Stimulated activated CD4-positive, alpha-beta T cell treated with anti-CD3 and anti-CD28 coated beads, Interleukin-1b, Interleukin-23, amount 100 ng/mL, for 1 hour (primary cell): ENCODE measurements around the gene ARRDC4.

Experiments
- DNase-seq, 2 donors: peaks; one replicate each; pipeline ENCODE4 v3.0.0-alpha.2; 2020; ENCODE audit warnings: low read depth in 2 of 2

Gene ARRDC4, protein sequence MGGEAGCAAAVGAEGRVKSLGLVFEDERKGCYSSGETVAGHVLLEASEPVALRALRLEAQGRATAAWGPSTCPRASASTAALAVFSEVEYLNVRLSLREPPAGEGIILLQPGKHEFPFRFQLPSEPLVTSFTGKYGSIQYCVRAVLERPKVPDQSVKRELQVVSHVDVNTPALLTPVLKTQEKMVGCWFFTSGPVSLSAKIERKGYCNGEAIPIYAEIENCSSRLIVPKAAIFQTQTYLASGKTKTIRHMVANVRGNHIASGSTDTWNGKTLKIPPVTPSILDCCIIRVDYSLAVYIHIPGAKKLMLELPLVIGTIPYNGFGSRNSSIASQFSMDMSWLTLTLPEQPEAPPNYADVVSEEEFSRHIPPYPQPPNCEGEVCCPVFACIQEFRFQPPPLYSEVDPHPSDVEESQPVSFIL

DNA sequence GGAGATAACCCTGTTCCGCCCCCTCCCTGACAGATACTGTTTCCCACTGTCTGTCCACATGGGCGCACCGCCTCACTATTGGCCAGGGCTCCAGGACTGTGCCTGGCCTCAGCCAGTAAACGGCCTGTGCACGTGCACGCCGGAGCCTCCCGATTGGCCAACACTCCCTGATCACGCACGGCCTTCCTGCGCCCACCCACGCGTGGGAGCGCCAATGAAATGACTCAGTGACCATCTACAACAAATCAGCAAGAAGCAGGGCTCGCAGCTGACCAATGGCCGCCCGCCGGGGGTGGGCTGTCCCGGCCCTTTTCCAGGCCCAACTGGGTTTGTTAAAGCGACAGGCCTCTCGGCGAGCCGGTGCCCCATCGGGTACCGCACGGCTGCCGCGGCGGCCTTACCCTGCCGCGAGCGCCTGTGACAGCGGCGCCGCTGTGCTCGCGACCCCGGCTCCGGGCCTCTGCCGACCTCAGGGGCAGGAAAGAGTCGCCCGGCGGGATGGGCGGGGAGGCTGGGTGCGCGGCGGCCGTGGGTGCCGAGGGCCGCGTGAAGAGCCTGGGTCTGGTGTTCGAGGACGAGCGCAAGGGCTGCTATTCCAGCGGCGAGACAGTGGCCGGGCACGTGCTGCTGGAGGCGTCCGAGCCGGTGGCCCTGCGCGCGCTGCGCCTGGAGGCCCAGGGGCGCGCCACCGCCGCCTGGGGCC is at the start of gene ARRDC4:
Gene ARRDC4 (plus strand): TSS at position 340 of the 703 bp plus-strand sequence. CDS start 159 bp downstream, at position 499.
- peak; percentile 84 to 87 for DNase-seq

DNA sequence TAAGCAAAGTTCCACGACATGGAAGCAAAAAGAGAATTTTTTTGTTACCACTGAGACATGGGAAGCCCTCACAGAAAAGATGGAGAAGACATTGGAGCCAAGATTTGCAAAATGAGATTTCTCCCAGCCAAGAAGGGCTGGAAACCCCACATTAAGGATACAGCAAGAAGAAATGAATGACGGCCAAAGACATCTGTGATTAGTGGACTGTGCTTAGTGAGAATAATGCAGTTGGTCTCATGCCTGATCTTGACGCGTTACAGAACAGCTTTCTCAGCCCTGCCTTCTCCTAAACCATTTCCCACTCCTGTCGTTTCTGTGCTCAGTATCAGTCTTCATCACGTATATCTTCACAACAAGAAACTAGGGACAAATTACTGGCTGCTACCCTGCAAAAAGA is 45.8 kb upstream of the ARRDC4 start:
- no peak for DNase-seq

- no peak for DNase-seq
Measured at GRCh38 chr15:97915261-97915660, 45.2 kb upstream of the ARRDC4 start.

DNA sequence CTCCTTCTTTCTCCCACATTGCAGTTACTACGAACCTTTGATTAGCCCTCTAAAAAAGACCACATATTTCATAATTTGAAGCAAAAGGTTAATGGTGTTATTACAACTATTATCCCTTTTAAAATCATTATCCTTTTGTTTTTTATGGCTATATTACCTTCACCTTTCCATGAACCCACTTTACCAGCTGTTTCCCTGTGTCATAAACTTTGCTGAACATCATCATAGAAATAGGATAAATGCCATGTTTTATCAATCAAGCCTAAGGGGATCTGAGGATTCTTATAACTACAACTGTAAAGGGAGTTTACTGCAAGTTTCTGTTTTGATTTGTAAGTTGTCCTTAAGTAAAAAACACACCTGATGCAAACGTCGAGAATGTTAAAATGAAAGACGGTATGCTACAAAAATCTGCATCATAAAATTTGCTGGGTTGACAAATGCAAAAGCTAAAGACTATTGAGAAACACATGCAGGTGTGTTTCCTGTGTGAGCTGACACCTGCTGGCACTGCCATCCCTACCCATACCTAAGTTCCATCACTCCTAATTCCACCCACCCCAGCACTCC is 39.1 kb upstream of the ARRDC4 start:
- DNase-seq = no peak

GRCh38 chr15:97929456-97930229 is 30.9 kb upstream of the ARRDC4 start:
- DNase-seq = no peak

GRCh38 chr15:97930230-97930629 is 30.3 kb upstream of the ARRDC4 start:
- DNase-seq = no peak

GRCh38 chr15:97931314-97931713 is 29.2 kb upstream of the ARRDC4 start:
- no peak for DNase-seq

GRCh38 chr15:97933589-97933988 is 26.9 kb upstream of the ARRDC4 start:
- no peak for DNase-seq

DNA sequence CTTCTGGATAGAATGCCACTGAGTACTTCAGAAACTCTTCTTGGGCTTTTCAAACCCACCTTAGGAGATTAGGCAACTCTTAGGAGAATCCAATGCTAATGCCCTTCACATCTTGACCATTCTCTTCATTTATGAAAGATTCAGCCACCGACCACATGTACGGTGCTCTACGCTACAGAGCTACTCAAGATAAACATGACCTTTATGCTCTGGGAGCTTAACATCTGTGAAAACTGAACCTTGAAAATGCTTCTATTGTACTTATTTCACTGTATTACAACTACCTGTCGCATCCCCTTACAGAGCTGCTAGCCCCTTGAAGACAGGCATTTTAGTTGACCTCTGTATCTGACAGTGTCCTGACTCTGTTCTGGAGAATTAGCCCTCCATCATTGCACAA is 19.5 kb upstream of the ARRDC4 start:
- DNase-seq = no peak

DNA sequence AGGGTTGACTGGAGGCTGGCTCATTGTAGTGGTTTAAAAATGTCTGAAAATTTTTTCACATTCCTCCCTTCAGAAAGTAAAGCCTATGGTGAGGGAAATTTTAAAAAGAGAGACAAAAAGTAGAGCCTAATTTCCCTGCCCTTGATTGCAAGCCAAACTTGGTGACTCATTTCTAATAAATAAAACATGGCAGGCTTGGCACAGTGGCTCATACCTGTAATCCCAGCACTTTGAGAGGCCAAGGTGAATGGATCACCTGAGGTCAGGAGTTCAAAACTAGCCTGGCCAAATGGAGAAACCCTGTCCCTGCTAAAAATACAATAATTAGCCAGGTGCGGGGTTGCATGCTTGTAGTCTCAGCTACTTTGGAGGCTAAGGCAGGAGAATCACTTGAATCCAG is 18.9 kb upstream of the ARRDC4 start:
- DNase-seq = no peak

- DNase-seq = no peak
Measured at GRCh38 chr15:97944724-97945123, 15.8 kb upstream of the ARRDC4 start.

- DNase-seq = no peak
Measured at GRCh38 chr15:97947465-97948260, 12.8 kb upstream of the ARRDC4 start.

- no peak for DNase-seq
Measured at GRCh38 chr15:97953254-97953653, 7.2 kb upstream of the ARRDC4 start.

DNA sequence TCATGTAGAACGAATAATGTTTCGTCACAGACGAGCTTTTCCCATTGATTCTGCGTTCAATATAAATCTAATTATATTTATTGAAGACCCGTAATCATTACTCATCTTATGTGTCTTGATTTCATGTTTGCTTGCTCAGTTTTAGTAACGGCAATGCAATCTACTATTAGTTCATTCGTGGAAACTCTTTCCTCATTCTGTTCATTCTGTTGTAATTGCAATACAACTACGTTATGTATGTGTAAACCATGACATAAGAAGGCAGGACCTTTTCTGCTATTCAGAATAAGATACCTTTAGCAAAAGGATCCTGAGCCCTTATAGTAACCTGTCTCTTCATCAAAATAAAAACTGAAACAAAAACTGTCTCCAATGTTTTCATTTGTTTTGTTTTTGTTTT is 6.8 kb upstream of the ARRDC4 start:
- no peak for DNase-seq

- DNase-seq = no peak
Measured at GRCh38 chr15:97955035-97955434, 5.5 kb upstream of the ARRDC4 start.

GRCh38 chr15:97955529-97955928 is 5.0 kb upstream of the ARRDC4 start:
- DNase-seq = no peak

DNA sequence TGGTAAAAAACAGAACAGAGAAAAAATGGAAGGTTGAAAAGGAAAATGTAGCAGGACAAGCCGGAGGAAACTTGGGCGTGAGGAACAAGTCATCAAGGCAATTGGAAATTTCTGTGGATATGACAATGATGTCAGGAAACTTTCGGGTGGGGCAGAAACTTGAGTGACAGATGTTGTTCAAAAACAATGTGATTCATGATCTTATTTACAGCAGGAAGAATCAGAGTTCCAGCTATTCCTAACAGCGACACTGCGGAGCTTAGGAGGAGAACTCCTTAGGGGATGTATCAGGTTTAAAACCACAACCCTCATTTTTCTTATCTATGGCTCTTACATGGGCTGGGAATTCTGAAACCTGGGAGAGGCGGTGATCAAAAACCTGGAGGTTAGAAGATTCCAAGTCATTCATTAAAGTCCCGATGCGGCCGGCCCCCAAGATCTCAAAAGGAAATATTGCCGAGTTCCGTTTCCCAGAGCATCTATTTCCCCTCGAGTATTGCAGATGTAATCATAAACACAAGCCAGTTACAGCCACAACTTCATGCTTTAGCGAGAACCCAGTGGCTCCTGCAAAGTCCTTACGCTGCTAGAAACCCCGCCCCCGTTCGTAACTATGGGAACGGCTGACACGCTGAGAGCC is 659 bp upstream of the ARRDC4 start:
- DNase-seq = peak in 1 of 2 donors; percentile 93

DNA sequence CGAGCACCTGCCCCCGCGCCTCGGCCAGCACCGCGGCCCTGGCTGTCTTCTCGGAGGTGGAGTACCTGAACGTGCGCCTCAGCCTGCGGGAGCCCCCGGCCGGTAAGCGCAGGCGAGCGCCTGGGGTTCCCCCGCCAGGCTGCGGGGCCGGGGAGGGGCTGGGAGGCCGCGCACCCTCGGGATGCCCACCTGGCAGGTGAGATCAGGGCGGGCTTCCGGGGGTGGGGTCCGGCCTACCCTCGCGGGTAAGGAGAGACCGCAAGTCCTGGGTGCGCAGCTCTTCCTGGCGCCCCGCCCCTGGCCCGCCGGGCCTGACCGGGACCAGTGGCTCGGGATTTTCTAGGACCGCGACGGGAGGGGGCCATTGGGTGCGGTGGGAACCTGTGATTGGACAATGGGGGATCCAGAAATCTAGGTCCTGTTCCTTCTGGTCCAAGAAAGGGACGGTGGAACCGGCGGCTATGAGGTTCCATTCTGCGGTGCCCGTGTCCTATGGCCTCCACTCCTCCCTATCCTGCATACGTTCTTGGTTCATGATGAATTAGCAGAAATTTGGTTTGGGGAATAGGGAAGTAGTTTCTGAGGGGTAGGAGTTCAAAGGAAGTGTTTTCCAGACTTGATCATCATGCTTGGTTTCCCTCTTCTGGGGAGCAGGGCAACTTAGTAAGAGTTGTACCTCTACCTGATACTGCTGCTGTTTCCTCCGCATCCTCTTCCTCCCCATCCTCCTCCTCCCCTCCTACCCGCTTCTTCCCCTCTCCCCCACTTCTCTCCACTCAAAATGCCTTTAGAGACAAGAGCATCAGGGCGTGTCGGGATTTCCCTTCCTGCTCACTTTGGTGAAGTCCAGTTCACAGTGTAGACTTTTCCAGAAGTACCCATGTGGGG is 808 bp downstream of the ARRDC4 start:
- peak in 1 of 2 donors; percentile 8 for DNase-seq

DNA sequence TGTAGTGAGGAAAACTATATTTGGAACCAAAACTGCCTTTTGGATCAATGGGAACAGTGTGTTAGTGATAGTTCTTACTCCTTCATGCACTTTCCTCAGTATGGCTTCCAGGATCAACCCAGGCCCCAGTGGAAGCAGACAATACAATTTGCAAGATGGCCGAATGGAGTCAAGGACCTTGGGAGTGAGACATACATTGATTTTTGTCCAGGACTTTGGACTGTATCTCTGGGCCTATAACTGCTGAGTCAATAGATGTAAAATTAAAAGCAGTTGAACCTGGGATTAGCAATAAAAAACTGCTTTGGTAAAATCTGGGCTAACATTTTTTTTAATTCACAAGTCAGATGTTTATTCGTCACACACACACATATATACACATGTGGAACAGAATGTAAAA is 1.8 kb downstream of the ARRDC4 start:
- DNase-seq = no peak

DNA sequence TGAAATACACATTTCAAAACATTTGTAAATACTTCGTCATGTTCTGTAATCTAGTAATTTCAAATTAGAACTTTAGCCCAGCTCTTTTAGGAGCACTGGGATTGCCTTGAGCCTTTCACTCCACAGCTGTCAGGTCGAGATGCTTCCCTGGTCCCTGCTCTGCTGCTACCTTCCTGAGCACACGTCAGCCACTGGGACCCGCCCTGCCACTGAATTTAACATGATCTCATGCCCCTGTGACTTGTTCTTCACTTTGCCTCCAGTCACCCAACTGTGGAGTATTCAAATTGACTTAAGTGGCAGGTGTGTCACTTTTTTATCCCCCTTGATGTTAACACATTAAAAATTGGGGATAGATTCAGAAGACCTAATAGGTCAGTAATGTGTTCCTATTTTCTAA is 3.3 kb downstream of the ARRDC4 start:
- DNase-seq = no peak
